Kidney (tissue), 14 donors: ENCODE results near the gene LPCAT1. TPM values are rescaled to one million over a fixed set of nuclear protein-coding genes. Genes with fewer than 3 reads are reported as not detected.

Experiments
- DNase-seq, 5 donors: peaks; one replicate each; pipeline ENCODE4 v3.0.0-alpha.2; 2013 to 2020
- FAIRE-seq: peaks from 2 replicates; lab custom pipeline; 2012; peaks lifted over from hg19 to GRCh38; lab: Jason Lieb, UNC
- H3K27ac ChIP-seq, 2 donors: one replicate each; pipeline ENCODE4 v1.7.0; 2013; ENCODE audit warnings: low read depth in 2 of 2, low read length in 2 of 2, inconsistent platforms in 1 of 2
- H3K27me3 ChIP-seq: one replicate; pipeline ENCODE4 v1.7.1; 2013; ENCODE audit warnings: low read length, inconsistent platforms; ENCODE audit not compliant: control insufficient read depth, insufficient read depth
- H3K36me3 ChIP-seq, 3 donors: one replicate each; pipeline versions ENCODE4 v1.7.0 to v1.7.1; 2013; ENCODE audit warnings: low read length in 3 of 3, control low read depth in 1 of 3, inconsistent platforms in 1 of 3; ENCODE audit not compliant: insufficient read depth in 3 of 3, control insufficient read depth in 2 of 3
- H3K4me1 ChIP-seq, 3 donors: one replicate each; pipeline versions ENCODE4 v1.7.0 to v1.7.1; 2013; ENCODE audit warnings: low read length in 3 of 3, inconsistent platforms in 1 of 3, low read depth in 1 of 3; ENCODE audit not compliant: control insufficient read depth in 2 of 3, insufficient read depth in 2 of 3
- H3K4me3 ChIP-seq, 3 donors: one replicate each; pipeline versions ENCODE4 v1.7.0 to v1.8.1; 2013; ENCODE audit warnings: low read length in 3 of 3, control low read depth in 1 of 3, inconsistent platforms in 1 of 3
- H3K9ac ChIP-seq, 3 donors: one replicate each; pipeline versions ENCODE4 v1.7.0 to v1.7.1; 2013; ENCODE audit warnings: low read length in 3 of 3, control low read depth in 1 of 3, inconsistent platforms in 1 of 3
- H3K9me3 ChIP-seq, 3 donors: one replicate each; pipeline versions ENCODE4 v1.7.0 to v1.7.1; 2013; ENCODE audit warnings: low read length in 3 of 3, control low read depth in 1 of 3, inconsistent platforms in 1 of 3; ENCODE audit not compliant: control insufficient read depth in 2 of 3, insufficient read depth in 1 of 3
- intact Hi-C: fragments of 100-400 bp; cut with DNase I; formaldehyde crosslinking; loops from one replicate; pipeline ENCODE4 v1.11.1; 2022
- polyA plus RNA-seq: library from polyadenylated mRNA; stranded (reverse); fragments of 350-450 nt; fragmentation: Illumina TruSeq; extraction: RNeasy Lipid Tissue Mini Kit (QIAGEN cat#74804); gene quantifications from one replicate; pipeline ENCODE4 v1.2.3, GENCODE V29; 2014; ENCODE audit warnings: low read depth, low replicate concordance; ENCODE audit not compliant: insufficient read depth
- total RNA-seq: library from RNA; stranded (reverse); fragmentation: NEBNext Ultra II Directional; extraction: Animal tissue kit (Norgen Biotek cat#: 25700); gene quantifications from one replicate; pipeline ENCODE4 v1.2.1, GENCODE V29; 2021
- TF ChIP-seq, protein P1 (sequence below): IDR thresholded peaks from 3 replicates; pipeline ENCODE4 v1.5.1; 2012; ENCODE audit warnings: mild to moderate bottlenecking, moderate library complexity, borderline replicate concordance; ENCODE audit not compliant: insufficient read depth; ENCODE audit errors: extremely low read depth
- donor health status: control.
- donor health status: control.
- donor health status: control.
- donor health status: control.
- donor health status: control.
- donor health status: DM: yes; HTN: yes; CAD: no.
- donor health status: Normal renal cell carcinoma (clear cell type).

LPCAT1 gene
- total and polyA plus RNA-seq, 2 donors from 2014 or later, result 22.2 to 46.5 TPM

DNA sequence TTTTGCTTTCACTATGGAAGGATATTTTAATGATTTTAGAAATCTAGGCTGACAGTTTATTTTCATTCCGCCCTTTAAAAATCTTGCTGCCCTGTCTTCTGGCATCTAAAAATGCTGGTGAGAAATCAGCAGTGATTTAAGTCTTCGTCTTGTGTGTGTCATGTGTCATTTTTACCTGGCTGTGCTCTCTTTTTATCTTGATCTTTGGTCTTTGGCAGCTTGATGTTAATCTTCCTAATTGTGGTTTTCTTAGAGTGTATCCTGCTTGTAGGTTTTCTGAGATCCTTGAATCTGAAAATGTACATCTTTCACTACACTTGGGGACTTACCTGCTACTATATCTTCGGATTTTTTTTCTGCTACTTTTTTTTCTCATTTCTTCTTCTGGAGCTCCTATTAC lies 11.9 kb upstream of the LPCAT1 start:
- H3K36me3 ChIP-seq, result no peaks in the 10 kb centered on the region
- DNase-seq, result no peak
- H3K9me3 ChIP-seq, result no peaks in the 10 kb centered on the region
- FAIRE-seq, result no peak
- no peaks in the 10 kb centered on the region for H3K27me3 ChIP-seq
- H3K4me1 ChIP-seq, result no peaks in the 10 kb centered on the region
- intact Hi-C loops, result no loop called here
- no peak overlapping the region for H3K9ac ChIP-seq
- H3K27ac ChIP-seq, result no peak overlapping the region
- no peak overlapping the region for H3K4me3 ChIP-seq
- TF ChIP-seq, protein P1, sequence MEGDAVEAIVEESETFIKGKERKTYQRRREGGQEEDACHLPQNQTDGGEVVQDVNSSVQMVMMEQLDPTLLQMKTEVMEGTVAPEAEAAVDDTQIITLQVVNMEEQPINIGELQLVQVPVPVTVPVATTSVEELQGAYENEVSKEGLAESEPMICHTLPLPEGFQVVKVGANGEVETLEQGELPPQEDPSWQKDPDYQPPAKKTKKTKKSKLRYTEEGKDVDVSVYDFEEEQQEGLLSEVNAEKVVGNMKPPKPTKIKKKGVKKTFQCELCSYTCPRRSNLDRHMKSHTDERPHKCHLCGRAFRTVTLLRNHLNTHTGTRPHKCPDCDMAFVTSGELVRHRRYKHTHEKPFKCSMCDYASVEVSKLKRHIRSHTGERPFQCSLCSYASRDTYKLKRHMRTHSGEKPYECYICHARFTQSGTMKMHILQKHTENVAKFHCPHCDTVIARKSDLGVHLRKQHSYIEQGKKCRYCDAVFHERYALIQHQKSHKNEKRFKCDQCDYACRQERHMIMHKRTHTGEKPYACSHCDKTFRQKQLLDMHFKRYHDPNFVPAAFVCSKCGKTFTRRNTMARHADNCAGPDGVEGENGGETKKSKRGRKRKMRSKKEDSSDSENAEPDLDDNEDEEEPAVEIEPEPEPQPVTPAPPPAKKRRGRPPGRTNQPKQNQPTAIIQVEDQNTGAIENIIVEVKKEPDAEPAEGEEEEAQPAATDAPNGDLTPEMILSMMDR, result no peak

DNA sequence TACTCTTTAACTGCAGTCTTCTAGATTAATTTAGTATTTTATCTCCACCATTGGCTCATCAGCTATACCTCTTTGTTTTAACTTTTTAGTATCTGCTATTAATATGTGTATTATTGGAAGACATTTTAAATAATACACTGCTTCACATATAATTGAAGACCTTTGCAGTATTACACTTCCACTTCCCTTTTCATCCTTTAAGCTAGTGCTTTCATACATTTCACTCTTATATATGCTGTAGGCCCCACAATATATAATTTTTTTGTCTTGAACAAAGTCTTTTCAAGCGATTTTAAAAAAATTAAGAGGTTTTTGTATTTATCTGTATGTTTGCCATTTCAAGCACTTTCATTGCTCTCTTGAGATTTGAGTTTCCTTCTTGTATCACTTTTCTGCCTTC lies 8.6 kb upstream of the LPCAT1 start:
- H3K9me3 ChIP-seq, result no peaks in the 10 kb centered on the region
- H3K27me3 ChIP-seq, result no peaks in the 10 kb centered on the region
- no peak for DNase-seq
- FAIRE-seq, result no peak
- H3K36me3 ChIP-seq, result no peaks in the 10 kb centered on the region
- no peaks in the 10 kb centered on the region for H3K4me1 ChIP-seq
- H3K9ac ChIP-seq, result no peak overlapping the region
- TF ChIP-seq, protein P1, result no peak
- intact Hi-C loops, result no loop called here
- H3K4me3 ChIP-seq, result no peak overlapping the region
- no peak overlapping the region for H3K27ac ChIP-seq

DNA sequence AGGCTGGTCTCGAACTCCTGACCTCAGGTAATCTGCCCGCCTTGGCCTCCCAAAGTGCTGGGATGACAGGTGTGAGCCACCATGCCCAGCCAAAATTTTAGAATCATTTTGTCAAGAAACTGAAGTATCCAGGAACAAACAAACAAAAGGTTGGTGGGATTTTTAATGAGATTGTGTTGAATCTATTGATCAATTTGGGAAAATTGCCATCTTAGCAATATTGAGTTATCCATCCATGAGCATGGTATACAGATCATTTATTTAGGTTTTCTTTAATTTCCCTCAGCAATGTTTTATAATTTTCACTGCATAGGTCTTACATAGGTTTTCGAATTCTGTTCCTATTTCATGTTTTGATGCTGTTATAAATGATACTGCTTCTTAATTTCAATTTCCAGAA lies 5.7 kb upstream of the LPCAT1 start:
- Histone ChIP-seq H3K27ac (no peak overlapping the region), H3K36me3 (no peaks in the 10 kb centered on the region), H3K4me3 (no peak overlapping the region), H3K27me3 (no peaks in the 10 kb centered on the region), H3K9ac (no peak overlapping the region), H3K4me1 (peaks cover 0 to under 1% (median 0%) of the 10 kb centered on the region in 3 donors), H3K9me3 (no peaks in the 10 kb centered on the region)
- DNase-seq (no peak), FAIRE-seq (no peak)
- TF ChIP-seq, protein P1, result no peak
- intact Hi-C loops, result no loop called here
